T1000 (cell line): ENCODE results near the gene PIGO.

Source experiments
- DNase-seq: peaks from one replicate; lab custom pipeline; 2025; ENCODE audit warnings: mixed read lengths; lab: John Stamatoyannopoulos, UW

PIGO gene

GRCh38 chr9:35070823-35071813 lies 25.3 kb downstream of the PIGO start:
- DNase-seq: no peak

- DNase-seq: no peak
Measured at GRCh38 chr9:35069020-35069419, 27.4 kb downstream of the PIGO start.

- no peak for DNase-seq
Measured at GRCh38 chr9:35067056-35067455, 29.3 kb downstream of the PIGO start.

GRCh38 chr9:35060548-35061207 lies 35.7 kb downstream of the PIGO start:
- DNase-seq: no peak

GRCh38 chr9:35059438-35059837 lies 37.0 kb downstream of the PIGO start:
- no peak for DNase-seq

- DNase-seq: no peak
Measured at GRCh38 chr9:35057271-35057620, 39.1 kb downstream of the PIGO start.

- DNase-seq: no peak
Measured at GRCh38 chr9:35056571-35057270, 39.7 kb downstream of the PIGO start.

GRCh38 chr9:35054871-35055644 lies 41.3 kb downstream of the PIGO start:
- no peak for DNase-seq

- no peak for DNase-seq
Measured at GRCh38 chr9:35054185-35054835, 42.1 kb downstream of the PIGO start.

GRCh38 chr9:35051069-35051967 lies 45.1 kb downstream of the PIGO start:
- no peak for DNase-seq

GRCh38 chr9:35048511-35048910 lies 47.9 kb downstream of the PIGO start:
- DNase-seq: no peak

- DNase-seq: no peak
Measured at GRCh38 chr9:35044071-35044470, 52.3 kb downstream of the PIGO start.

- no peak for DNase-seq
Measured at GRCh38 chr9:35042891-35043545, 53.4 kb downstream of the PIGO start.

- no peak for DNase-seq
Measured at GRCh38 chr9:35042081-35042604, 54.2 kb downstream of the PIGO start.
